Osteoblast (primary cell): ENCODE results near the gene CDX2. TPM values are rescaled to one million over a fixed set of nuclear protein-coding genes. Genes with fewer than 3 reads are reported as not detected.

ENCODE experiments used
- DNase-seq: peaks from one replicate; pipeline ENCODE4 v3.0.0; 2011; ENCODE audit warnings: low spot score, mixed read lengths; ENCODE audit not compliant: insufficient read length; ENCODE audit errors: missing footprints
- H2AFZ ChIP-seq: 2 replicates; pipeline ENCODE4 v1.6.0; 2011; ENCODE audit warnings: mild to moderate bottlenecking, low read length
- H3K27ac ChIP-seq: 2 replicates; pipeline ENCODE4 v1.5.1; 2011; ENCODE audit warnings: mild to moderate bottlenecking, low read depth, low read length, moderate library complexity
- H3K27me3 ChIP-seq: 2 replicates; pipeline ENCODE4 v1.6.0; 2012; ENCODE audit warnings: mild to moderate bottlenecking, control low read depth, inconsistent platforms, low read length, moderate library complexity; ENCODE audit not compliant: insufficient read depth
- H3K36me3 ChIP-seq: 2 replicates; pipeline ENCODE4 v1.5.1; 2011; ENCODE audit warnings: mild to moderate bottlenecking, low read length, control low read depth, moderate library complexity; ENCODE audit not compliant: insufficient read depth
- H3K4me1 ChIP-seq: 2 replicates; pipeline ENCODE4 v1.5.1; 2011; ENCODE audit warnings: mild to moderate bottlenecking, low read length, control low read depth, moderate library complexity; ENCODE audit not compliant: insufficient read depth
- H3K4me2 ChIP-seq: 2 replicates; pipeline ENCODE4 v1.6.0; 2011; ENCODE audit warnings: mild to moderate bottlenecking, low read length; ENCODE audit not compliant: insufficient read depth
- H3K4me3 ChIP-seq: fragments of 200-600 bp; sonication (generic); 3 replicates; pipeline ENCODE4 v1.5.1; 2012; ENCODE audit warnings: mild to moderate bottlenecking, low read length, inconsistent platforms; ENCODE audit not compliant: insufficient read depth
- H3K79me2 ChIP-seq: 2 replicates; pipeline ENCODE4 v1.6.0; 2012; ENCODE audit warnings: mild to moderate bottlenecking, low read length, control low read depth, inconsistent platforms; ENCODE audit not compliant: insufficient read depth
- H3K9me3 ChIP-seq: 2 replicates; pipeline ENCODE4 v1.5.1; 2011; ENCODE audit warnings: low read depth, low read length, control low read depth
- H4K20me1 ChIP-seq: 2 replicates; pipeline ENCODE4 v1.6.0; 2012; ENCODE audit warnings: mild to moderate bottlenecking, low read length, control low read depth; ENCODE audit not compliant: insufficient read depth
- CTCF ChIP-seq: IDR thresholded peaks from 2 replicates; pipeline ENCODE4 v1.5.1; 2011; ENCODE audit warnings: mild to moderate bottlenecking, low read depth, low read length, moderate library complexity; ENCODE audit errors: extremely low read depth
- total RNA-seq: library from RNA; depleted of rRNA; stranded (reverse); fragments of >200 nt; gene quantifications from 2 replicates; pipeline ENCODE4 v1.2.3, GENCODE V29; 2012

CDX2 gene
- total RNA-seq, 1 donor = not detected

DNA sequence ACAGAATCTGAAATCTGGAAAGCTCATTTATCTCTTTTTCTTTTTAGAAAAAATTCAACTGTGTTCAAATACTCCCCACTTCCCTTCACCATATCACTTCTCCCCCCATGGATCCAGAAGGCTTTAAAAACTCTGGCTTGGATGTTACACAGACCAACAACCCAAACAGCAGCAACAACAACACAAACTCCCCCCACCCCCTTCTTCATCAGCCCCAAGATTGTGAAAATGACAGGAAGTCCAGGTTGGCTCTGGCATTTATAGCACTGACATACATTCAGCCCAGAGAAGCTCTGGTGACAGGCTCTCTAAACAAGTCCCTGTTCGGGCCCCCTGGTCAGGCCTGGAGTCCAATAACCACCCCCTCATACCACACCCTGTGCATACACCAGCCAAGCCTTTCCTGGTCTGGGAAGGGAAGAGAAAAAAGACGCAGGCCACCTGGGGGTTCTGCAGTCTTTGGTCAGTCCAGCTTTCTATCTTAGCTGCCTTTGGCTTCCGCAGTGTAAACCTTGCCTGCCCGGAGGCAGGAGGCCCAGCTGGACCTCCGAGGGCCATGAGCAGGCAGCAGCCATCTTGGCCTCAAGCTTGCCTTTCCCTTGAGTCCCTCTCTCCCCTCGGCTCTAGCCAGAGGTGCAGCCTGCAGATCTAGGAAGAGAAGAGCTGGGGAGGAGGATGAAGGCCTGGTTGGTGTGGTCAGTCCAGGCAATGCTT is 6.8 kb downstream of the CDX2 start:
- H4K20me1 ChIP-seq = no peaks in the 10 kb centered on the region
- H3K4me3 ChIP-seq = no peak overlapping the region
- no peaks in the 10 kb centered on the region for H3K36me3 ChIP-seq
- peaks cover 69% of the 10 kb centered on the region for H3K27me3 ChIP-seq
- no peak for TF ChIP-seq CTCF
- no peak for DNase-seq
- H3K27ac ChIP-seq = no peak overlapping the region
- H3K9me3 ChIP-seq = no peaks in the 10 kb centered on the region
- no peak overlapping the region for H3K4me2 ChIP-seq
- H3K4me1 ChIP-seq = no peaks in the 10 kb centered on the region
- no peak overlapping the region for H2AFZ ChIP-seq
- H3K79me2 ChIP-seq = no peaks in the 10 kb centered on the region

DNA sequence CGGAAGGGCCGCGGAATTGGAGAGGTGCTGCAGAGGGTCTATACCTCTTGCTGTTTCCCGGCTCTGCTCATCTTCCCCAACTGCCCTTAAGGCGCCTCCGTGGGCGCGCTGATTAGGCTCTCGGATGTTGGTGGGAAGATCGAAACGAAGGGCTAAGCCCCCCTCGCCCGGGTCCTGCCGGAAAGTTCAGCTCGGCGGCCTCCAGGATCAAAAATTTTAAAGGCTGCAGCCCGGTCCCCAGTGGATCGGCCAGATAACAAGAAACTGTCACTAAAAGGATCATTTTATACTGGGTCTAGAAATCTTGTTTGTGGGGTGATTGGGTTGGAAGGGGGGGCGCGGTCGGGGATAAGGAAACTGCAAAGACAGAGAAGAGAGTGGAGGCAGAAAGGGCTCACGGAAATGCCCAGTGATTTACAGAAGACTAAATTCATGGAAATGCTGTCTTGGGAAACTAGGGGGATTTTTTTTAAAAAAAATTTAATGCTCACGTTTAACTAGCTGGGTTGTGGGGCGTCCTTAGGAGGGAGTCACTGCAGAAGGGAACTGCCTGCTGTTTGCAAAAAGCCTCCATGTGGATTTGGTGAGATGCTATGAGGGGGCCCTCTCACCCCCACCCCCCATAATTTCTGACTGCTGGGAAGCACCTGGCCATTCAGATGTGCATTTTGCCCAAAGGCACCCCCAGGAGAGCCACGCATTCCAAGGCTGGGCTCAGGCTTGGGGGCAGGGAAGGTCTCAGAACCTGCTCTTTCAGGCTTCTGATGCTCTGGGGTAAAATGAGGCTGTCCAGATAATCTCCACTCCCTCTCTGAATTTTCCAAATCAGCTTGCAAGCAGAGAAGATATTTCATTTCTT is 7.7 kb downstream of the CDX2 start:
- Histone ChIP-seq H3K27me3 (peaks cover 69% of the 10 kb centered on the region), H3K27ac (no peak overlapping the region), H3K36me3 (no peaks in the 10 kb centered on the region), H4K20me1 (no peaks in the 10 kb centered on the region), H2AFZ (no peak overlapping the region), H3K9me3 (no peaks in the 10 kb centered on the region), H3K79me2 (no peaks in the 10 kb centered on the region), H3K4me2 (no peak overlapping the region), H3K4me1 (no peaks in the 10 kb centered on the region), H3K4me3 (no peak overlapping the region)
- TF ChIP-seq CTCF = no peak
- peak; percentile 48 for DNase-seq

DNA sequence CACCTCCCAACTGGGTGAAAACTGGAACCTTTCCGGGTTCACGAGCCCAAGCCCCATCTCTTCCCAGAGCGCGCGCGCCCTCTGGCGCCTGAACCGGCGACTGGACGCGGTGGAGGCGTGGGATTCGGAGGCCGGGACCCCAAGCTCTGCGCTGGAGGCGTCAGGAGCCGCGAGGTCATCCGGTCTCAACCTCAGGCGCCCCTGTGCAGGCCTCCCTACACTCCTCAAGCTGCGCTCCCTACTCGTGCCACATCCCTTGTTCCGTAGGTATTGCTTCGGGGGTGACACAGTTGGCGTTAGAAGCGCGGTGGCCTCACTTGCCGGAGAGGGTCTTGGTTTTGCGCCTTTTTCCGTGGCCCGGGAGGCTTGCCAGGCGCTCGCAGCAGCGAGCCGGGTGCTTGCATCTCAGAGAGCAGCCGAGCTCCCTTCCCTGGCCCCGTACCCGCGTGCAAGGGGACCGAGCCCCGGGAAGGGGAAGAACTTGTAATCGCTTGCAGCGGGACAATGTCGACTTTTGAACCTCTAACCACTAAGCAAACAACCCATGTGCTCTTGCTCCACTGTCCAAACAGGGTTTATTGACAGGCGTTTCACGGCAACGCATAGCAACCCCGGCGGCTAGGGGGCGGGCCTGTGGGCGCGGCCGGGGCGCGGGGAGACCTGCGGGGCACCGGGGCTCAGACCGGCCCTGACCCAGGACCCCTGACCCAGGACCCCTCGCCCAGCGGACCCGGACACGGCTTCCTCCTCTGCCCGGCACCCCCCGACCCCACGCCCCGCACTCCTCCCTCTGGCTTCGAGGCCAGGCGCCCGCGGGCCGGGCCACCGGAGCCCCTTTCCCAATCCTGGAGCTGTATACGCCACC is 8.5 kb downstream of the CDX2 start:
- H3K36me3 ChIP-seq = no peaks in the 10 kb centered on the region
- peak overlapping the region; percentile 29 for H2AFZ ChIP-seq
- no peaks in the 10 kb centered on the region for H3K9me3 ChIP-seq
- peak; percentile 30 for TF ChIP-seq CTCF
- H3K4me1 ChIP-seq = no peaks in the 10 kb centered on the region
- H3K4me3 ChIP-seq = peak overlapping the region; percentile 10
- DNase-seq = peak; percentile 94
- H4K20me1 ChIP-seq = no peaks in the 10 kb centered on the region
- H3K27me3 ChIP-seq = peaks cover 66% of the 10 kb centered on the region
- H3K4me2 ChIP-seq = peak overlapping the region; percentile 58
- no peak overlapping the region for H3K27ac ChIP-seq
- no peaks in the 10 kb centered on the region for H3K79me2 ChIP-seq
